Measurements from ENCODE around the gene PRPF6. TPM values are rescaled to one million over a fixed set of nuclear protein-coding genes. Genes with fewer than 3 reads are reported as not detected.

The PRPF6 gene
- total and polyA plus RNA-seq, 2 of the 13 experiments (the other 11 are each of a cell fraction or from before 2014, with no cell fraction given), result 63.7 to 101 TPM

DNA sequence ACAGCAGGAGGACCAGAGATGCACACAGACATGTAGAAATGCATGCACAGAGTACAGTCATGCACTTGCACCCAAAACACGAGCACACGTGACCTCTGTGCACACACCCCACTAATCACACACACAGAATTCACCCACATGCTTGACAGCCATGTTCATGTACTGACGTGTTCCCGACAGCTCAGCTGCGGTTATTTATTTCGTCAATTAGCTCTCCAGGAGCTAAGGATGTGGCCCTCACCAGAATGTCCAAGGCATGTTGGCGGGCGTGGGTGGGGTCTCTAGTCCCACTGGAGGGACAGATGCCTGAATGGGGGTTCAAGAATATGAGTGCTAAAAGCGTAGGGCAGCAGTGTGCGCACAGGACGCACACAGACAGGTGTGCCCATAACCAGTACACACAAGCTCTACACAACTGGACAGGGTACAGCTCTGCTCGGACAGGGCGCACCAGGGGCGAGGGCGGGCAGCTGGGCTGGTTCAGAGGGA lies 571 bp upstream of the PRPF6 start (continued):
- TF ChIP-seq, protein P1, sequence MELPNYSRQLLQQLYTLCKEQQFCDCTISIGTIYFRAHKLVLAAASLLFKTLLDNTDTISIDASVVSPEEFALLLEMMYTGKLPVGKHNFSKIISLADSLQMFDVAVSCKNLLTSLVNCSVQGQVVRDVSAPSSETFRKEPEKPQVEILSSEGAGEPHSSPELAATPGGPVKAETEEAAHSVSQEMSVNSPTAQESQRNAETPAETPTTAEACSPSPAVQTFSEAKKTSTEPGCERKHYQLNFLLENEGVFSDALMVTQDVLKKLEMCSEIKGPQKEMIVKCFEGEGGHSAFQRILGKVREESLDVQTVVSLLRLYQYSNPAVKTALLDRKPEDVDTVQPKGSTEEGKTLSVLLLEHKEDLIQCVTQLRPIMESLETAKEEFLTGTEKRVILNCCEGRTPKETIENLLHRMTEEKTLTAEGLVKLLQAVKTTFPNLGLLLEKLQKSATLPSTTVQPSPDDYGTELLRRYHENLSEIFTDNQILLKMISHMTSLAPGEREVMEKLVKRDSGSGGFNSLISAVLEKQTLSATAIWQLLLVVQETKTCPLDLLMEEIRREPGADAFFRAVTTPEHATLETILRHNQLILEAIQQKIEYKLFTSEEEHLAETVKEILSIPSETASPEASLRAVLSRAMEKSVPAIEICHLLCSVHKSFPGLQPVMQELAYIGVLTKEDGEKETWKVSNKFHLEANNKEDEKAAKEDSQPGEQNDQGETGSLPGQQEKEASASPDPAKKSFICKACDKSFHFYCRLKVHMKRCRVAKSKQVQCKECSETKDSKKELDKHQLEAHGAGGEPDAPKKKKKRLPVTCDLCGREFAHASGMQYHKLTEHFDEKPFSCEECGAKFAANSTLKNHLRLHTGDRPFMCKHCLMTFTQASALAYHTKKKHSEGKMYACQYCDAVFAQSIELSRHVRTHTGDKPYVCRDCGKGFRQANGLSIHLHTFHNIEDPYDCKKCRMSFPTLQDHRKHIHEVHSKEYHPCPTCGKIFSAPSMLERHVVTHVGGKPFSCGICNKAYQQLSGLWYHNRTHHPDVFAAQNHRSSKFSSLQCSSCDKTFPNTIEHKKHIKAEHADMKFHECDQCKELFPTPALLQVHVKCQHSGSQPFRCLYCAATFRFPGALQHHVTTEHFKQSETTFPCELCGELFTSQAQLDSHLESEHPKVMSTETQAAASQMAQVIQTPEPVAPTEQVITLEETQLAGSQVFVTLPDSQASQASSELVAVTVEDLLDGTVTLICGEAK (IDR thresholded peaks at IDR 0.05), result no peak
- TF ChIP-seq, protein P1 (CRISPR knock-in tag; IDR thresholded peaks at IDR 0.05), result no peak; the same call in 1 of the 2 replicates
- TF ChIP-seq, protein P2, sequence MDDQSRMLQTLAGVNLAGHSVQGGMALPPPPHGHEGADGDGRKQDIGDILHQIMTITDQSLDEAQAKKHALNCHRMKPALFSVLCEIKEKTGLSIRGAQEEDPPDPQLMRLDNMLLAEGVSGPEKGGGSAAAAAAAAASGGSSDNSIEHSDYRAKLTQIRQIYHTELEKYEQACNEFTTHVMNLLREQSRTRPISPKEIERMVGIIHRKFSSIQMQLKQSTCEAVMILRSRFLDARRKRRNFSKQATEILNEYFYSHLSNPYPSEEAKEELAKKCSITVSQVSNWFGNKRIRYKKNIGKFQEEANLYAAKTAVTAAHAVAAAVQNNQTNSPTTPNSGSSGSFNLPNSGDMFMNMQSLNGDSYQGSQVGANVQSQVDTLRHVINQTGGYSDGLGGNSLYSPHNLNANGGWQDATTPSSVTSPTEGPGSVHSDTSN (CRISPR knock-in tag; IDR thresholded peaks at IDR 0.05; ENCODE audit: borderline replicate concordance), result 0 out of 2 replicates have a peak, but pooled peaks have one; percentile 25
- TF ChIP-seq, protein P3, sequence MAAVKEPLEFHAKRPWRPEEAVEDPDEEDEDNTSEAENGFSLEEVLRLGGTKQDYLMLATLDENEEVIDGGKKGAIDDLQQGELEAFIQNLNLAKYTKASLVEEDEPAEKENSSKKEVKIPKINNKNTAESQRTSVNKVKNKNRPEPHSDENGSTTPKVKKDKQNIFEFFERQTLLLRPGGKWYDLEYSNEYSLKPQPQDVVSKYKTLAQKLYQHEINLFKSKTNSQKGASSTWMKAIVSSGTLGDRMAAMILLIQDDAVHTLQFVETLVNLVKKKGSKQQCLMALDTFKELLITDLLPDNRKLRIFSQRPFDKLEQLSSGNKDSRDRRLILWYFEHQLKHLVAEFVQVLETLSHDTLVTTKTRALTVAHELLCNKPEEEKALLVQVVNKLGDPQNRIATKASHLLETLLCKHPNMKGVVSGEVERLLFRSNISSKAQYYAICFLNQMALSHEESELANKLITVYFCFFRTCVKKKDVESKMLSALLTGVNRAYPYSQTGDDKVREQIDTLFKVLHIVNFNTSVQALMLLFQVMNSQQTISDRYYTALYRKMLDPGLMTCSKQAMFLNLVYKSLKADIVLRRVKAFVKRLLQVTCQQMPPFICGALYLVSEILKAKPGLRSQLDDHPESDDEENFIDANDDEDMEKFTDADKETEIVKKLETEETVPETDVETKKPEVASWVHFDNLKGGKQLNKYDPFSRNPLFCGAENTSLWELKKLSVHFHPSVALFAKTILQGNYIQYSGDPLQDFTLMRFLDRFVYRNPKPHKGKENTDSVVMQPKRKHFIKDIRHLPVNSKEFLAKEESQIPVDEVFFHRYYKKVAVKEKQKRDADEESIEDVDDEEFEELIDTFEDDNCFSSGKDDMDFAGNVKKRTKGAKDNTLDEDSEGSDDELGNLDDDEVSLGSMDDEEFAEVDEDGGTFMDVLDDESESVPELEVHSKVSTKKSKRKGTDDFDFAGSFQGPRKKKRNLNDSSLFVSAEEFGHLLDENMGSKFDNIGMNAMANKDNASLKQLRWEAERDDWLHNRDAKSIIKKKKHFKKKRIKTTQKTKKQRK (IDR thresholded peaks at IDR 0.05; ENCODE audit: low read length), result no peak
- TF ChIP-seq ZNF331 (CRISPR knock-in tag; IDR thresholded peaks at IDR 0.05), result no peak
- TF ChIP-seq, protein P4, sequence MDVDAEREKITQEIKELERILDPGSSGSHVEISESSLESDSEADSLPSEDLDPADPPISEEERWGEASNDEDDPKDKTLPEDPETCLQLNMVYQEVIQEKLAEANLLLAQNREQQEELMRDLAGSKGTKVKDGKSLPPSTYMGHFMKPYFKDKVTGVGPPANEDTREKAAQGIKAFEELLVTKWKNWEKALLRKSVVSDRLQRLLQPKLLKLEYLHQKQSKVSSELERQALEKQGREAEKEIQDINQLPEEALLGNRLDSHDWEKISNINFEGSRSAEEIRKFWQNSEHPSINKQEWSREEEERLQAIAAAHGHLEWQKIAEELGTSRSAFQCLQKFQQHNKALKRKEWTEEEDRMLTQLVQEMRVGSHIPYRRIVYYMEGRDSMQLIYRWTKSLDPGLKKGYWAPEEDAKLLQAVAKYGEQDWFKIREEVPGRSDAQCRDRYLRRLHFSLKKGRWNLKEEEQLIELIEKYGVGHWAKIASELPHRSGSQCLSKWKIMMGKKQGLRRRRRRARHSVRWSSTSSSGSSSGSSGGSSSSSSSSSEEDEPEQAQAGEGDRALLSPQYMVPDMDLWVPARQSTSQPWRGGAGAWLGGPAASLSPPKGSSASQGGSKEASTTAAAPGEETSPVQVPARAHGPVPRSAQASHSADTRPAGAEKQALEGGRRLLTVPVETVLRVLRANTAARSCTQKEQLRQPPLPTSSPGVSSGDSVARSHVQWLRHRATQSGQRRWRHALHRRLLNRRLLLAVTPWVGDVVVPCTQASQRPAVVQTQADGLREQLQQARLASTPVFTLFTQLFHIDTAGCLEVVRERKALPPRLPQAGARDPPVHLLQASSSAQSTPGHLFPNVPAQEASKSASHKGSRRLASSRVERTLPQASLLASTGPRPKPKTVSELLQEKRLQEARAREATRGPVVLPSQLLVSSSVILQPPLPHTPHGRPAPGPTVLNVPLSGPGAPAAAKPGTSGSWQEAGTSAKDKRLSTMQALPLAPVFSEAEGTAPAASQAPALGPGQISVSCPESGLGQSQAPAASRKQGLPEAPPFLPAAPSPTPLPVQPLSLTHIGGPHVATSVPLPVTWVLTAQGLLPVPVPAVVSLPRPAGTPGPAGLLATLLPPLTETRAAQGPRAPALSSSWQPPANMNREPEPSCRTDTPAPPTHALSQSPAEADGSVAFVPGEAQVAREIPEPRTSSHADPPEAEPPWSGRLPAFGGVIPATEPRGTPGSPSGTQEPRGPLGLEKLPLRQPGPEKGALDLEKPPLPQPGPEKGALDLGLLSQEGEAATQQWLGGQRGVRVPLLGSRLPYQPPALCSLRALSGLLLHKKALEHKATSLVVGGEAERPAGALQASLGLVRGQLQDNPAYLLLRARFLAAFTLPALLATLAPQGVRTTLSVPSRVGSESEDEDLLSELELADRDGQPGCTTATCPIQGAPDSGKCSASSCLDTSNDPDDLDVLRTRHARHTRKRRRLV (CRISPR knock-in tag; IDR thresholded peaks at IDR 0.05), result no peak
- TF ChIP-seq FOXK1 (CRISPR knock-in tag; IDR thresholded peaks at IDR 0.05; ENCODE audit: borderline replicate concordance, low read depth), result no peak
- no peak for TF ChIP-seq ZKSCAN1 (IDR thresholded peaks at IDR 0.05; ENCODE audit: low read length)
- TF ChIP-seq RAD51 (IDR thresholded peaks at IDR 0.05; ENCODE audit: borderline replicate concordance), result 0 out of 2 replicates have a peak, but pooled peaks have one; percentile 10

All from HepG2 (cell line).